GM13977 (cell line): Measurements from ENCODE around the gene NIBAN1.
"Not testable (repeated sequence)": the region's sequence is repeated elsewhere in the genome, so short reads cannot be mapped to it uniquely, and the experiment has no call there.

Source experiments
- DNase-seq: peaks from one replicate; pipeline ENCODE4 v3.0.0; 2012; ENCODE audit warnings: low spot score
- in situ Hi-C: fragments of 300-500 bp; cut with MboI; formaldehyde crosslinking; loops from one replicate; pipeline ENCODE4 v1.12.0; 2022; ENCODE audit warnings: low sequenced_read_pairs, low pct_unique_long_range_greater_than_20kb, mixed read lengths, inconsistent platforms; ENCODE audit not compliant: unreplicated experiment
- TF ChIP-seq, protein P1 (sequence below): IDR thresholded peaks from 2 replicates; pipeline ENCODE4 v1.5.1; 2012; ENCODE audit warnings: mild to moderate bottlenecking, control low read depth; ENCODE audit not compliant: insufficient read depth; ENCODE audit errors: extremely low read depth, missing control alignments

The NIBAN1 gene

DNA sequence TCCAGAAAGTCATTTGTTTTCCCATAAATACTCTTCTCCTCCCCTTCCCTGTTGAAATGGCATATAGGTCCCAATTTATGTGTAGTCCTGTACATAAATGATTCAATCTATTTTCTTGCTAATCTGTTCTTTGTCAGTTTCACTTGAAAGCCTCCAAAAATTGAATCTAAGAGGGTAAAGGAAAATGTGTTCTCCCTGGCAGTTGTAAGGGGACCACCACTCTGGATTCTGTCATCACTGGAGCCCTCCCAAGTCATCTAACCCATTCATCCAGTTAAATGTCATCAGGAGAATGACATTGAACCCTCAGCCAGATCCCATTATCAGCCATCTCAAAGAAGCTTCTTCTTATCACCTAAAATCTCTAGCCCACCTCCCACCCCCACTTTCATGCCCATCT lies 36.1 kb upstream of the NIBAN1 start:
- TF ChIP-seq, protein P1, sequence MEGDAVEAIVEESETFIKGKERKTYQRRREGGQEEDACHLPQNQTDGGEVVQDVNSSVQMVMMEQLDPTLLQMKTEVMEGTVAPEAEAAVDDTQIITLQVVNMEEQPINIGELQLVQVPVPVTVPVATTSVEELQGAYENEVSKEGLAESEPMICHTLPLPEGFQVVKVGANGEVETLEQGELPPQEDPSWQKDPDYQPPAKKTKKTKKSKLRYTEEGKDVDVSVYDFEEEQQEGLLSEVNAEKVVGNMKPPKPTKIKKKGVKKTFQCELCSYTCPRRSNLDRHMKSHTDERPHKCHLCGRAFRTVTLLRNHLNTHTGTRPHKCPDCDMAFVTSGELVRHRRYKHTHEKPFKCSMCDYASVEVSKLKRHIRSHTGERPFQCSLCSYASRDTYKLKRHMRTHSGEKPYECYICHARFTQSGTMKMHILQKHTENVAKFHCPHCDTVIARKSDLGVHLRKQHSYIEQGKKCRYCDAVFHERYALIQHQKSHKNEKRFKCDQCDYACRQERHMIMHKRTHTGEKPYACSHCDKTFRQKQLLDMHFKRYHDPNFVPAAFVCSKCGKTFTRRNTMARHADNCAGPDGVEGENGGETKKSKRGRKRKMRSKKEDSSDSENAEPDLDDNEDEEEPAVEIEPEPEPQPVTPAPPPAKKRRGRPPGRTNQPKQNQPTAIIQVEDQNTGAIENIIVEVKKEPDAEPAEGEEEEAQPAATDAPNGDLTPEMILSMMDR = no peak
- in situ Hi-C loops = no loop called here
- DNase-seq = no peak

DNA sequence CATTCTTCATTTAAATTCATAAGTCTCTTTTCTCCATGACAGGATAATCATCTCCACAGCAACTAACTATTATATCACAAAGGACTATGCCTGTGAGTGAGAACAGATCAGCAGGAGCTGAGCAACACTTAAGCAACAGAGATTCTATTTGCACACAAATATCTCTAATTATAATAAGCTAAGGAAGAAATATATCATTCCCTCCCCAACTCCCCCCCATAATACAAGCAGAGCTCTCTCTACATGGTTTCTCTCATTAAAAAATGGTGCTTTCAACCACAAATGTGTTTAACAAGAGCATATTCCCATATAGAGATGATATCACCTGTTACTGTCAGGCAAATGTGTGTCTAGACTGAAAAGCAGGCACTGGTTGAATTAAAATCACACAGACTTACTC lies 34.5 kb upstream of the NIBAN1 start:
- in situ Hi-C loops = no loop called here
- TF ChIP-seq, protein P1 = no peak
- no peak for DNase-seq

DNA sequence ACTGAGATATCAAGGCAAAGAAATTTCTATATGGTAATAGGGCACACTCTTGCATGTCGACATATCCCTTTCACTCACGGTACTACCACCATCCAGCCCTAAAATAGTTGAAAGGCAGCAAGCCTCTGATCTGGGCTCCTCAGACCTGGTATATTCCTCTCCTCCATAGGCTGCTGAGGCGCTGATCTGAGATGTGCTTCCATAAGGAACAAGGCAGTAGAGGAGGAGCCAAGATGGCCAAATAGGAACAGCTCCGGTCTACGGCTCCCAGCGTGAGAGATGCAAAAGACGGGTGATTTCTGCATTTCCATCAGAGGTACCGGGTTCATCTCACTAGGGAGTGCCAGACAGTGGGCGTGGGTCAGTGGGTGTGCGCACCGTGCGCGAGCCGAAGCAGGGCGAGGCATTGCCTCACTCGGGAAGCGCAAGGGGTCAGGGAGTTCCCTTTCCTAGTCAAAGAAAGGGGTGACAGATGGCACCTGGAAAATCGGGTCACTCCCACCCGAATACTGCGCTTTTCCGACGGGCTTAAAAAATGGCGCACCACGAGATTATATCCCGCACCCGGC lies 27.1 kb upstream of the NIBAN1 start:
- DNase-seq, in situ Hi-C loops: not testable (repeated sequence)

DNA sequence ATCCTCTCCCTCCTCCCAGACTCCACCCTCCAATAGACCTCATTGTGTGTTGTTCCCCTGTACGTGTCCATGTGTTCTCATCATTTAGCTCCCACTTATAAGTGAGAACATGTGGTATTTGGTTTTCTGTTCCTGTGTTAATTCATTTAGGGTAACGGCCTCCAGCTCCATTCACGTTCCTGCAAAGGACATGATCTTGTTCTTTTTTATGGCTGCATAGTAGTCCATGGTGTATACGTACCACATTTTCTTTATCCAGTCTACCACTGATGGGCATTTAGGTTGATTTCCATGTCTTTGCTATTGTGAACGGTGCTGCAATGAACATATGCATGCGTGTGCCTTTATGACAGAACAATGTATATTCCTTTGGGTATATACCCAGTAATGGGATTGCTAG lies 25.7 kb upstream of the NIBAN1 start:
- in situ Hi-C loops = loop anchor here (25.0 kb wide), 1 partner anchor 662 kb away; no protein-coding TSS in a partner anchor
- DNase-seq = not testable (repeated sequence)

DNA sequence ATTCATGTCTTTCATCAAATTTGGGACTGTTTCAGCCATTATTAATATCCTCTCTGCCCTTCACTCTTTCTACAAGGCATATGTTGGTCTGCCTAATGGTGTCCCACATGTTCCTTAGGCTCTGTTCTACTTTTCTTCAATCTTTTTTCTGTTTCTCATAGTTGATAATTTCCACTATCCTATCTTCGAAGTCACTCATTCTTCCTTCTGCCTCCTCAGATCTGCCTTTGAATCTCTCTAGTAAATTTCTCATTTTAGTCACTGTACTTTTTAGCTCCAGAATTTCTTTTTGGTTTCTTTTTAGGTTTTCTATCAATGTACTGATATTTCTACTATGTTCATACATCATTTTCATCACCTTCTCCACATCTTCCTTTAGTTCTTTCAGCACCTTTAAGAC lies 20.0 kb upstream of the NIBAN1 start:
- in situ Hi-C loops = loop anchor here (25.0 kb wide), 1 partner anchor 668 kb away; no protein-coding TSS in a partner anchor
- TF ChIP-seq, protein P1 = no peak
- no peak for DNase-seq

DNA sequence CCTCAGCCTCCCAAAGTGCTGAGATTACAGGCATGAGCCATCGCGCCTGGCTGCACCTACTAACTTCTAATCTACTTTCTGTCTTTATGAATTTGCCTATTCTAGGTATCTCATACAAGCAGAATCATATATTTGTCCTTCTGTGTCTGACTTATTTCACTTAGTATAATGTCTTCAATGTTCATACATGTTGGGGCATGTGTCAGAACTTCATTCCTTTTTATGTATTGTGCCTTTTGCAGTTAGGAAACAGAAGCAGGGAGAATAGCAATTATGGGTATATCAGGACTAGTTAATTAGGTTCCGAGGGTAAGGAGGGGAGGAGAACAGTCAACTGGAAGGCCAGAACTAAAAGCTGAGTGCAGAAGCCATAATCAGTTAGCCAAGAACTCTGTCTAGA lies 18.0 kb upstream of the NIBAN1 start:
- TF ChIP-seq, protein P1 = no peak
- in situ Hi-C loops = loop anchor here (25.0 kb wide), 1 partner anchor 670 kb away; no protein-coding TSS in a partner anchor
- DNase-seq = no peak

DNA sequence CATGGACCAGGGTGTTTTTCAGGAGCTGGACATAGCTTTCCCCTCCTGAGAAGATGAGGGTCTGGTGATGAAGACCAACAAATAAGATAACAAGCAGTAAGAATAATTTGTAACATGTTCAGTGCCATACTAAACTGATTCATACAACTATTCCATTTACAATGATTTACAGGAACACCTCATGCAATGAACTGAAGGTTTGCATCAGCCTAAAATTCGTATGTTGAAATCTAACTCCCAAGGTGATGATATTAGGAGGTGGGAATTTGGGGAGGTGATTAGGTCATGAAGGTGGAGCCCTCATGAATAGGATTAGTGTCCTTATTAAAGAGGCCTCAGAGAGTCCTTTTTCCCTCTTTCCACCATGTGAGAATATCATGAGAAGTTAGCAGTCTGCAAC lies 15.9 kb upstream of the NIBAN1 start:
- in situ Hi-C loops = loop anchor here (25.0 kb wide), 1 partner anchor 672 kb away; no protein-coding TSS in a partner anchor
- TF ChIP-seq, protein P1 = no peak
- DNase-seq = no peak

DNA sequence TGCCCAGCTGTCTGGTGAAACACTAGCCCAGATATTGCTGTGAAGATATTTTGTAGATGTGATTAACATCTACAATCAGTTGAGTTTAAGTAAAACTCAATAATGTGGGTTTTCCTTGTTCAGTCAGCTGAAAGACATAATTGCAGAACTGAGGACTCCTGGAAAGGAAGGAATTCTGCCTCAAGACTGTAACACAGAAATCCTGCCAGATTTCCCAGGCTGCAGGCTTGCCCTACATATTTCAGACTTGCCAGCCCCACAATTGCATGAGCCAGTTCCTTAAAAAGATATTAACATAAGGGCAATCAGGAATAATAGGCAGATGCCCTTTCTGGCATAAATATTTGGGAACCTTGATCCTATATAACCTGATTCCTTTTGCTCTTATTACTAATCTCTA lies 14.2 kb upstream of the NIBAN1 start:
- TF ChIP-seq, protein P1 = no peak
- no peak for DNase-seq
- in situ Hi-C loops = loop anchor here (25.0 kb wide), 1 partner anchor 674 kb away; no protein-coding TSS in a partner anchor
